Stimulated activated CD8-positive, alpha-beta memory T cell treated with anti-CD3 and anti-CD28 coated beads, Interleukin-7, amount 100 ng/mL, for 4 hours (primary cell): ENCODE measurements around the gene IYD.
"Not testable (repeated sequence)": the region's sequence is repeated elsewhere in the genome, so short reads cannot be mapped to it uniquely, and the experiment has no call there.

ENCODE experiments used
- DNase-seq, 2 donors: peaks; one replicate each; pipeline ENCODE4 v3.0.0-alpha.2; 2020; ENCODE audit warnings: low read depth in 2 of 2

The IYD gene

GRCh38 chr6:150352321-150353296 is 16.2 kb upstream of the IYD start:
- DNase-seq: no peak

- DNase-seq: no peak
These were observed 15.4 kb upstream of the IYD start for GRCh38 chr6:150353445-150353844.

GRCh38 chr6:150354754-150355571 is 13.8 kb upstream of the IYD start:
- no peak for DNase-seq

GRCh38 chr6:150355932-150356331 is 12.9 kb upstream of the IYD start:
- no peak for DNase-seq

- no peak for DNase-seq
These were observed 6.9 kb upstream of the IYD start for GRCh38 chr6:150361876-150362275.

- DNase-seq: no peak
These were observed 5.1 kb upstream of the IYD start for GRCh38 chr6:150363733-150364132.

GRCh38 chr6:150366118-150366778 is 2.6 kb upstream of the IYD start:
- DNase-seq: no peak

GRCh38 chr6:150369408-150369807 is 596 bp downstream of the IYD start:
- DNase-seq: no peak

- no peak for DNase-seq
These were observed 1.3 kb downstream of the IYD start for GRCh38 chr6:150370112-150370511.

GRCh38 chr6:150371356-150371755 is 2.5 kb downstream of the IYD start:
- DNase-seq: no peak

GRCh38 chr6:150372051-150372450 is 3.2 kb downstream of the IYD start:
- DNase-seq: no peak

GRCh38 chr6:150373260-150373701 is 4.5 kb downstream of the IYD start:
- no peak for DNase-seq

- not testable (repeated sequence) for DNase-seq
These were observed 5.5 kb downstream of the IYD start for GRCh38 chr6:150374346-150374745.

- DNase-seq: no peak
These were observed 8.5 kb downstream of the IYD start for GRCh38 chr6:150377211-150377781.

- DNase-seq: no peak
These were observed 11.4 kb downstream of the IYD start for GRCh38 chr6:150380256-150380655.

GRCh38 chr6:150382171-150382570 is 13.4 kb downstream of the IYD start:
- DNase-seq: no peak

GRCh38 chr6:150391414-150391813 is 22.6 kb downstream of the IYD start:
- no peak for DNase-seq

GRCh38 chr6:150391890-150392289 is 23.1 kb downstream of the IYD start:
- DNase-seq: no peak

- DNase-seq: no peak
These were observed 23.8 kb downstream of the IYD start for GRCh38 chr6:150392452-150393220.

- DNase-seq: no peak
These were observed 25.5 kb downstream of the IYD start for GRCh38 chr6:150394053-150394898.
